H1 (cell line): ENCODE results near the gene TRAPPC12. TPM values are rescaled to one million over a fixed set of nuclear protein-coding genes. Genes with fewer than 3 reads are reported as not detected.

Source experiments
- CTCF ChIA-PET: fragments of 300-600 bp; sonication (Branson Sonifier 250); formaldehyde crosslinking; loops from one replicate; lab custom pipeline; 2021; ENCODE audit not compliant: partially characterized antibody; lab: Charles Lee
- POLR2A ChIA-PET: fragments of 300-600 bp; sonication (Branson Sonifier 250); formaldehyde crosslinking; loops from one replicate; lab custom pipeline; 2021; ENCODE audit warnings: inconsistent platforms; ENCODE audit not compliant: partially characterized antibody; lab: Charles Lee
- DNase-seq, 2 experiments: peaks; one replicate each; pipeline versions ENCODE4 v3.0.0 to v3.0.0-alpha.2; 2010 to 2022; ENCODE audit warnings: low spot score in 2 of 2, low read depth in 1 of 2, mixed read lengths in 1 of 2
- FAIRE-seq: peaks from 2 replicates; lab custom pipeline; 2011; peaks lifted over from hg19 to GRCh38; lab: Jason Lieb, UNC
- H2AFZ ChIP-seq: 2 replicates; pipeline ENCODE4 v1.8.1; 2012; ENCODE audit warnings: low read length, inconsistent platforms
- H2AK5ac ChIP-seq: 2 replicates; pipeline ENCODE4 v1.6.1; 2013; ENCODE audit warnings: low read depth, low read length
- H2BK120ac ChIP-seq: replicated peaks from 2 replicates; pipeline ENCODE3; 2013; ENCODE audit warnings: low read depth, low read length, inconsistent platforms
- H2BK12ac ChIP-seq: 2 replicates; pipeline ENCODE4 v1.6.1; 2013; ENCODE audit warnings: low read depth, low read length
- H2BK15ac ChIP-seq: 2 replicates; pipeline ENCODE4 v1.6.1; 2013; ENCODE audit warnings: low read length
- H2BK20ac ChIP-seq: 2 replicates; pipeline ENCODE4 v1.6.1; 2013; ENCODE audit warnings: low read length
- H2BK5ac ChIP-seq: 2 replicates; pipeline ENCODE4 v1.6.1; 2013; ENCODE audit warnings: low read depth, low read length
- H3K14ac ChIP-seq: 2 replicates; pipeline ENCODE4 v1.6.1; 2013; ENCODE audit warnings: inconsistent platforms; ENCODE audit not compliant: insufficient read length
- H3K18ac ChIP-seq: 2 replicates; pipeline ENCODE4 v1.6.1; 2013; ENCODE audit warnings: low read length; ENCODE audit errors: extremely low read depth
- H3K23ac ChIP-seq: 2 replicates; pipeline ENCODE4 v1.6.1; 2013; ENCODE audit warnings: inconsistent platforms; ENCODE audit not compliant: insufficient read length
- H3K23me2 ChIP-seq: 2 replicates; pipeline ENCODE4 v1.6.1; 2013; ENCODE audit warnings: low read depth, low read length
- H3K27ac ChIP-seq: 2 replicates; pipeline ENCODE4 v1.6.1; 2011; ENCODE audit warnings: low read depth, low read length, inconsistent platforms
- H3K27me3 ChIP-seq, 4 experiments: replicated peaks in 1 of 4; 1 replicate in 1 of 4; 2 replicates in 3 of 4; pipeline versions ENCODE4 v1.6.1 to v1.8.1; 2011 to 2013; ENCODE audit warnings: low read length in 3 of 4, mild to moderate bottlenecking in 3 of 4, inconsistent platforms in 2 of 4, mixed read lengths in 2 of 4, moderate library complexity in 1 of 4; ENCODE audit not compliant: control insufficient read depth in 3 of 4, insufficient read depth in 3 of 4; ENCODE audit errors: extremely low read depth in 1 of 4
- H3K36me3 ChIP-seq, 4 experiments: 2 replicates each; pipeline versions ENCODE4 v1.6.1 to v1.8.1; 2011 to 2013; ENCODE audit warnings: mild to moderate bottlenecking in 4 of 4, low read length in 3 of 4, moderate library complexity in 2 of 4, control low read depth in 1 of 4, inconsistent platforms in 1 of 4; ENCODE audit not compliant: insufficient read depth in 4 of 4, control insufficient read depth in 2 of 4
- H3K4ac ChIP-seq: replicated peaks from 2 replicates; pipeline ENCODE3; 2013; ENCODE audit warnings: low read length, low read depth, mixed read lengths, inconsistent platforms; ENCODE audit not compliant: insufficient read length
- H3K4me1 ChIP-seq, 4 experiments: replicated peaks in 1 of 4; 1 replicate in 1 of 4; 2 replicates in 3 of 4; pipeline versions ENCODE4 v1.6.1 to v1.8.1; 2011 to 2013; ENCODE audit warnings: low read length in 3 of 4, inconsistent platforms in 2 of 4, mixed read lengths in 1 of 4; ENCODE audit not compliant: insufficient read depth in 4 of 4, control insufficient read depth in 3 of 4
- H3K4me2 ChIP-seq, 2 experiments: 2 replicates each; pipeline versions ENCODE4 v1.6.1 to v1.8.1; 2011 to 2013; ENCODE audit warnings: low read depth in 2 of 2, low read length in 2 of 2, control low read depth in 1 of 2, inconsistent platforms in 1 of 2, mild to moderate bottlenecking in 1 of 2; ENCODE audit not compliant: insufficient read depth in 1 of 2
- H3K4me3 ChIP-seq, 4 experiments: fragments of 200-600, 300-600 bp in 1 of 4; sonication (generic), shearing (Covaris generic), sonication (Bioruptor Twin) in 1 of 4; 2 replicates each; pipeline versions ENCODE4 v1.5.1 to v1.8.1; 2011 to 2016; ENCODE audit warnings: low read length in 4 of 4, low read depth in 3 of 4, control low read depth in 2 of 4, inconsistent platforms in 2 of 4, mild to moderate bottlenecking in 2 of 4, mixed read lengths in 1 of 4, moderate library complexity in 1 of 4; ENCODE audit not compliant: insufficient read depth in 2 of 4; ENCODE audit errors: extremely low read depth in 1 of 4
- H3K56ac ChIP-seq: replicated peaks from 2 replicates; pipeline ENCODE3; 2013; ENCODE audit warnings: low read depth, mild to moderate bottlenecking, mixed read lengths, low read length, inconsistent platforms; ENCODE audit not compliant: insufficient read length
- H3K79me1 ChIP-seq: 2 replicates; pipeline ENCODE4 v1.6.1; 2013; ENCODE audit warnings: low read depth, low read length, control low read depth
- H3K79me2 ChIP-seq, 2 experiments: 2 replicates each; pipeline versions ENCODE4 v1.6.1 to v1.8.1; 2012 to 2013; ENCODE audit warnings: low read length in 2 of 2, mild to moderate bottlenecking in 2 of 2, inconsistent platforms in 1 of 2; ENCODE audit not compliant: insufficient read depth in 2 of 2, control insufficient read depth in 1 of 2
- H3K9ac ChIP-seq, 4 experiments: replicated peaks in 1 of 4; 1 replicate in 1 of 4; 2 replicates in 3 of 4; pipeline versions ENCODE4 v1.6.1 to v1.8.1; 2011 to 2013; ENCODE audit warnings: low read depth in 3 of 4, low read length in 3 of 4, control low read depth in 2 of 4, mild to moderate bottlenecking in 2 of 4, moderate library complexity in 2 of 4, inconsistent platforms in 1 of 4; ENCODE audit errors: extremely low read depth in 1 of 4
- H3K9me3 ChIP-seq, 2 experiments: 2 replicates each; pipeline versions ENCODE4 v1.6.1 to v1.8.1; 2012 to 2013; ENCODE audit warnings: mild to moderate bottlenecking in 2 of 2, moderate library complexity in 2 of 2, control low read depth in 1 of 2, inconsistent platforms in 1 of 2, low read depth in 1 of 2, low read length in 1 of 2, mixed read lengths in 1 of 2; ENCODE audit not compliant: insufficient read depth in 2 of 2
- H4K20me1 ChIP-seq, 2 experiments: replicated peaks in 1 of 2; 2 replicates each; pipeline versions ENCODE3 to v1.8.1; 2011 to 2013; ENCODE audit warnings: inconsistent platforms in 2 of 2, low read length in 2 of 2, mild to moderate bottlenecking in 1 of 2; ENCODE audit not compliant: insufficient read depth in 2 of 2, control insufficient read depth in 1 of 2
- H4K5ac ChIP-seq: 2 replicates; pipeline ENCODE4 v1.6.1; 2013; ENCODE audit warnings: low read length, low read depth, mixed read lengths, inconsistent platforms; ENCODE audit not compliant: insufficient read length
- H4K8ac ChIP-seq: 2 replicates; pipeline ENCODE4 v1.8.0; 2013; ENCODE audit warnings: mild to moderate bottlenecking, moderate library complexity, low read length, inconsistent platforms; ENCODE audit not compliant: insufficient read depth; ENCODE audit errors: extremely low read depth
- H4K91ac ChIP-seq: replicated peaks from 2 replicates; pipeline ENCODE3; 2013; ENCODE audit warnings: low read length, mixed read lengths, inconsistent platforms; ENCODE audit not compliant: insufficient read length
- CHD1 ChIP-seq: IDR thresholded peaks from 2 replicates; pipeline ENCODE4 v1.6.1; 2012; ENCODE audit warnings: low read depth, low read length, improper control_type of control experiment
- GABPA ChIP-seq: IDR thresholded peaks from 2 replicates; pipeline ENCODE4 v1.6.1; 2011; ENCODE audit warnings: mild to moderate bottlenecking, low read length, moderate library complexity, borderline replicate concordance; ENCODE audit not compliant: insufficient read depth
- RAD21 ChIP-seq, 2 experiments: IDR thresholded peaks in 1 of 2; conservative IDR thresholded peaks in 1 of 2; 2 replicates each; pipeline ENCODE4 v1.6.1; 2011; ENCODE audit warnings: low read depth in 2 of 2, low read length in 2 of 2, improper control_type of control experiment in 1 of 2, inconsistent platforms in 1 of 2, mild to moderate bottlenecking in 1 of 2, moderate library complexity in 1 of 2
- SP4 ChIP-seq: IDR thresholded peaks from 2 replicates; pipeline ENCODE4 v1.6.1; 2012; ENCODE audit warnings: low read length, inconsistent platforms
- SUZ12 ChIP-seq: fragments of 200-600 bp; sonication (generic); IDR thresholded peaks from 2 replicates; pipeline ENCODE4 v1.6.1; 2012; ENCODE audit warnings: mild to moderate bottlenecking, inconsistent platforms, low read length, moderate library complexity, mixed read lengths
- TBP ChIP-seq: IDR thresholded peaks from 2 replicates; pipeline ENCODE4 v1.6.1; 2011; ENCODE audit warnings: low read depth, low read length, improper control_type of control experiment
- TEAD4 ChIP-seq: IDR thresholded peaks from 2 replicates; pipeline ENCODE4 v1.6.1; 2012; ENCODE audit warnings: low read depth, low read length, inconsistent platforms, mixed read lengths
- WGBS, 2 experiments: shearing (Covaris generic) in 1 of 2; methylation state at CpG; one replicate each; pipeline versions ENCODE4 v1.1.6 to v1.1.7; 2013 to 2015; ENCODE audit warnings: low lambda C conversion rate in 2 of 2, mixed read lengths in 2 of 2, inconsistent platforms in 1 of 2, low coverage in 1 of 2, missing lambda C conversion rate in 1 of 2; ENCODE audit not compliant: insufficient replicate concordance in 2 of 2, insufficient coverage in 1 of 2, insufficient read length in 1 of 2; ENCODE audit errors: extremely low coverage in 1 of 2, missing lambda C conversion rate in 1 of 2; 5-methylcytosine and 5-hydroxymethylcytosine counted together
- polyA plus RNA-seq, 7 experiments: library from polyadenylated mRNA; depleted of rRNA in 3 of 7; stranded (reverse) in 5 of 7; unstranded in 2 of 7; fragments of >200 nt in 5 of 7; fragments of 200-250 nt in 2 of 7; gene quantifications; 1 replicate in 5 of 7; 2 replicates in 1 of 7; 4 replicates in 1 of 7; pipeline versions ENCODE4 v1.2.1 to v1.2.3, GENCODE V29; 2011 to 2013; ENCODE audit warnings: missing spikeins in 2 of 7, mixed read lengths in 2 of 7
- total RNA-seq: library from RNA; stranded (reverse); fragmentation: NEBNext Ultra II Directional; extraction: Animal tissue kit (Norgen Biotek cat#: 25700); gene quantifications from 2 replicates; pipeline ENCODE4 v1.2.1, GENCODE V29; 2021
- TF ChIP-seq, protein P1 (sequence below): IDR thresholded peaks from 2 replicates; pipeline ENCODE4 v1.6.1; 2011; ENCODE audit warnings: low read depth, mild to moderate bottlenecking, low read length; ENCODE audit not compliant: insufficient read depth

TRAPPC12 gene
- total and polyA plus RNA-seq, 2 of the 8 experiments (the other 6 are each of a cell fraction or from before 2014, with no cell fraction given), result 35.0 to 67.3 TPM

- Histone ChIP-seq H3K27me3 (no peaks in the 10 kb centered on the region), H2BK5ac (no peak overlapping the region), H4K5ac (no peak overlapping the region), H2BK15ac (no peak overlapping the region), H4K8ac (no peak overlapping the region), H2BK120ac (no peak overlapping the region), H3K4ac (no peak overlapping the region), H3K14ac (no peak overlapping the region), H3K4me3 (no peak overlapping the region), H3K79me1 (no peaks in the 10 kb centered on the region), H3K4me2 (no peak overlapping the region), H2AK5ac (no peak overlapping the region), H3K18ac (no peak overlapping the region), H2BK20ac (no peak overlapping the region), H3K27ac (no peak overlapping the region), H2AFZ (no peak overlapping the region), H3K9me3 (no peaks in the 10 kb centered on the region), H3K4me1 (peaks cover 0 to 4% (median under 1%) of the 10 kb centered on the region in 4 experiments; a peak in 2 of 7 replicates), H4K91ac (no peak overlapping the region), H4K20me1 (peaks cover 2 to 4% of the 10 kb centered on the region in 2 experiments), H3K79me2 (no peaks in the 10 kb centered on the region), H3K23ac (no peak overlapping the region), H3K23me2 (no peaks in the 10 kb centered on the region), H3K9ac (no peak overlapping the region), H2BK12ac (no peak overlapping the region), H3K56ac (no peak overlapping the region), H3K36me3 (peaks cover 0 to 14% (median 7%) of the 10 kb centered on the region in 4 experiments; a peak in 6 of 8 replicates)
- no peak for TF ChIP-seq TEAD4
- no peak for TF ChIP-seq RAD21 (IDR thresholded peaks at IDR 0.05 in 1 of 2, conservative IDR thresholded peaks at IDR 0.05 in 1 of 2; ENCODE audit: low read depth in 2 of 2, low read length in 2 of 2)
- no peak for TF ChIP-seq GABPA
- no peak for TF ChIP-seq TBP
- no peak for TF ChIP-seq CHD1
- TF ChIP-seq SUZ12, result no peak
- TF ChIP-seq, protein P1, sequence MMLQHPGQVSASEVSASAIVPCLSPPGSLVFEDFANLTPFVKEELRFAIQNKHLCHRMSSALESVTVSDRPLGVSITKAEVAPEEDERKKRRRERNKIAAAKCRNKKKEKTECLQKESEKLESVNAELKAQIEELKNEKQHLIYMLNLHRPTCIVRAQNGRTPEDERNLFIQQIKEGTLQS, result no peak
- no peak for TF ChIP-seq SP4
- POLR2A ChIA-PET, result no interaction called here
- no peak for DNase-seq
- CTCF ChIA-PET, result interaction anchor here (1.4 to 9.3 kb wide), 3 partner anchors 9 to 32 kb away, joined by 3 to 123 read pairs (median 11); no protein-coding TSS in a partner anchor
- 93% methylated on average over 6 of the region's 6 CpGs; no CpG with 5 or more reads in 1 of the 2 experiments for WGBS, 2 experiments
- FAIRE-seq, result no peak
Observed at GRCh38 chr2:3430172-3430571, 50.7 kb downstream of the TRAPPC12 start.
